ENCODE results near the gene ZNF827.

ZNF827 gene

DNA sequence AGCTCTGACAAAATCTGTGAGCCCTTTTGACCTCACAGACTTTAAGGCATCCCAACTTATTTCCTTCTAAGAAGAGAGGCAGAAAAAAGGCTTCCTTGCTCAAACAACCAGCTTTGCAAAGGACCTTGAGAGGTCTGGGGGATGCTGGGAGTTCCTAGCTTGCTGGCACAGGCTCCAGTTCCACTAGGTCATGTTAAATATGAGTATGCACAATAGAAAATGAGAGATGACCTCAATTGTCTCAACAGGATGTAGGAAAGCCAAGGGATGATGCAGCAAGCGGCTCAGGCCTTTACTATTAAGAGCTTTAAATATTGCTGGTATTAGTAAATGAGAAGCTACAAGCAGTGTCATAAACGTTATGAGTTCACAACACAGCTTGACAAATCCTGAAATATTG is 13.3 kb upstream of the ZNF827 start:
- H3K4me1 ChIP-seq (ENCODE audit: control insufficient read depth in 5 of 5, insufficient read depth in 5 of 5, low read length in 5 of 5), result no peaks in the 10 kb centered on the region
- H3K9me3 ChIP-seq (ENCODE audit: control insufficient read depth in 5 of 5, low read length in 5 of 5), result no peaks in the 10 kb centered on the region
- H3K27ac ChIP-seq (ENCODE audit: low read depth, low read length), result no peak overlapping the region
- H3K36me3 ChIP-seq (ENCODE audit: control insufficient read depth in 5 of 5, insufficient read depth in 5 of 5, low read length in 5 of 5), result no peaks in the 10 kb centered on the region
- no peaks in the 10 kb centered on the region for H3K27me3 ChIP-seq (ENCODE audit: control insufficient read depth in 5 of 5, insufficient read depth in 4 of 5, low read length in 5 of 5)
- H3K4me3 ChIP-seq (ENCODE audit: low read depth in 1 of 5, low read length in 5 of 5), result no peak overlapping the region
- H3K9ac ChIP-seq (ENCODE audit: low read length in 5 of 5), result no peak overlapping the region

- no peaks in the 10 kb centered on the region for H3K27me3 ChIP-seq (ENCODE audit: control insufficient read depth in 5 of 5, insufficient read depth in 4 of 5, low read length in 5 of 5)
- H3K9ac ChIP-seq (ENCODE audit: low read length in 5 of 5), result no peak overlapping the region
- no peaks in the 10 kb centered on the region for H3K9me3 ChIP-seq (ENCODE audit: control insufficient read depth in 5 of 5, low read length in 5 of 5)
- no peak overlapping the region for H3K27ac ChIP-seq (ENCODE audit: low read depth, low read length)
- H3K4me3 ChIP-seq (ENCODE audit: low read depth in 1 of 5, low read length in 5 of 5), result no peak overlapping the region
- H3K4me1 ChIP-seq (ENCODE audit: control insufficient read depth in 5 of 5, insufficient read depth in 5 of 5, low read length in 5 of 5), result no peaks in the 10 kb centered on the region
- H3K36me3 ChIP-seq (ENCODE audit: control insufficient read depth in 5 of 5, insufficient read depth in 5 of 5, low read length in 5 of 5), result no peaks in the 10 kb centered on the region
Observed at GRCh38 chr4:145945431-145946155, 7.0 kb upstream of the ZNF827 start.

DNA sequence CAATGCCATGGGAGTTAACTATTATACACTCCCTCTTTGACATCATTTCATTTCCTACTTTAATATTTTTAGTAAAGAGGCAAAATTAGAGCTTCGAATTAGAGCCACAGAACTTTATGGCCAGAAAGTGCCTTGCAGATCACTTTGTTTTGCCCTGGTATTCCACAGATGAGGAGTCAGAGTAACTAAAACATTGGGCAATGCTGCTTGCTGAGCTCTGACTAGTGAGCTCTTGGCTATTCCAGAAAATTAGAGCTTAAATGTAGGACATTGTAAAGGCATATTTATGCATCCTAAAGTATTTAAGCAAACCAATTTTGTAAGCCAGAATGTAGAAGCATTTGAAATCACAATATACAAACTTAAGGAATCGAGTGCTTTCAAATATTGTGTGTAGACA is 6.3 kb upstream of the ZNF827 start:
- Histone ChIP-seq H3K9ac (ENCODE audit: low read length in 5 of 5) (no peak overlapping the region), H3K27ac (ENCODE audit: low read depth, low read length) (no peak overlapping the region), H3K9me3 (ENCODE audit: control insufficient read depth in 5 of 5, low read length in 5 of 5) (no peaks in the 10 kb centered on the region), H3K4me3 (ENCODE audit: low read depth in 1 of 5, low read length in 5 of 5) (no peak overlapping the region), H3K27me3 (ENCODE audit: control insufficient read depth in 5 of 5, insufficient read depth in 4 of 5, low read length in 5 of 5) (no peaks in the 10 kb centered on the region), H3K4me1 (ENCODE audit: control insufficient read depth in 5 of 5, insufficient read depth in 5 of 5, low read length in 5 of 5) (no peaks in the 10 kb centered on the region), H3K36me3 (ENCODE audit: control insufficient read depth in 5 of 5, insufficient read depth in 5 of 5, low read length in 5 of 5) (no peaks in the 10 kb centered on the region)

DNA sequence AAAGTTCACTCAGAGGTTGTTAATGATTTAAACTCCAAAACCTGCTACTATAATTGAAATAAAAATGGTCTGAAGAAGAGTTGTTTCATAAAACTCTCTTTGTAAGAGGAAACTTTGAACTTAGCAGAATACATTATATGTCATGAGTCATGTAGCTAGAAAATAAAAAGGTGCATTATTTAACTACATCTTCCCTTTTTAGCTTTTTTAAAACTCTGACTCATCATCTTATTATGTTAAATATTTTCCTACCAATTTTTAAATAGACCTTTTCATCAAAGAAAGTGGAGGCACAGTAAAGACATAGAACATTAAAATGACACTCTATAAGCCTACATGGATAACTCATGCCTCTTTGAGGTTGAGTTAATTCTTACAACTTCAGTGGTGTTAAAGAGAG is 1.2 kb upstream of the ZNF827 start:
- no peak overlapping the region for H3K27ac ChIP-seq (ENCODE audit: low read depth, low read length)
- H3K9ac ChIP-seq (ENCODE audit: low read length in 5 of 5), result no peak overlapping the region
- H3K9me3 ChIP-seq (ENCODE audit: control insufficient read depth in 5 of 5, low read length in 5 of 5), result no peaks in the 10 kb centered on the region
- no peaks in the 10 kb centered on the region for H3K36me3 ChIP-seq (ENCODE audit: control insufficient read depth in 5 of 5, insufficient read depth in 5 of 5, low read length in 5 of 5)
- H3K4me1 ChIP-seq (ENCODE audit: control insufficient read depth in 5 of 5, insufficient read depth in 5 of 5, low read length in 5 of 5), result peaks cover 0 to 25% (median 20%) of the 10 kb centered on the region in 5 donors
- H3K4me3 ChIP-seq (ENCODE audit: low read depth in 1 of 5, low read length in 5 of 5), result no peak overlapping the region
- no peaks in the 10 kb centered on the region for H3K27me3 ChIP-seq (ENCODE audit: control insufficient read depth in 5 of 5, insufficient read depth in 4 of 5, low read length in 5 of 5)

DNA sequence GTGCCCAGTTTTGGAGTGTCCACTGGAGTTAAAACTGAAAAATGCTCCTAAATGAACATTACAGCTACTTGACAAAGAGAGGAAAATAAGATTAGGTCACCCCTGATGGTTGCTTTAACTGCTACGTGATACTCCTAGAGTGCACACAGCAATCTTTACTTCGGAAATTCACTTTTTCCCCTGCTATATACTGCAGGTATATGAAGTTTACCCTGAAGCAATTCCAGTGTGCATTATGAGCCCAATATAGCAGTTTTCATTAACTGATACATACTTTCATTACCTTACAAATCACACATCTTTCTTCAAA is 773 bp upstream of the ZNF827 start:
- H3K9ac ChIP-seq (ENCODE audit: low read length in 5 of 5), result no peak overlapping the region
- no peak overlapping the region for H3K4me3 ChIP-seq (ENCODE audit: low read depth in 1 of 5, low read length in 5 of 5)
- no peaks in the 10 kb centered on the region for H3K27me3 ChIP-seq (ENCODE audit: control insufficient read depth in 5 of 5, insufficient read depth in 4 of 5, low read length in 5 of 5)
- H3K4me1 ChIP-seq (ENCODE audit: control insufficient read depth in 5 of 5, insufficient read depth in 5 of 5, low read length in 5 of 5), result peaks cover 0 to 25% (median 20%) of the 10 kb centered on the region in 5 donors
- H3K27ac ChIP-seq (ENCODE audit: low read depth, low read length), result no peak overlapping the region
- no peaks in the 10 kb centered on the region for H3K9me3 ChIP-seq (ENCODE audit: control insufficient read depth in 5 of 5, low read length in 5 of 5)
- no peaks in the 10 kb centered on the region for H3K36me3 ChIP-seq (ENCODE audit: control insufficient read depth in 5 of 5, insufficient read depth in 5 of 5, low read length in 5 of 5)

DNA sequence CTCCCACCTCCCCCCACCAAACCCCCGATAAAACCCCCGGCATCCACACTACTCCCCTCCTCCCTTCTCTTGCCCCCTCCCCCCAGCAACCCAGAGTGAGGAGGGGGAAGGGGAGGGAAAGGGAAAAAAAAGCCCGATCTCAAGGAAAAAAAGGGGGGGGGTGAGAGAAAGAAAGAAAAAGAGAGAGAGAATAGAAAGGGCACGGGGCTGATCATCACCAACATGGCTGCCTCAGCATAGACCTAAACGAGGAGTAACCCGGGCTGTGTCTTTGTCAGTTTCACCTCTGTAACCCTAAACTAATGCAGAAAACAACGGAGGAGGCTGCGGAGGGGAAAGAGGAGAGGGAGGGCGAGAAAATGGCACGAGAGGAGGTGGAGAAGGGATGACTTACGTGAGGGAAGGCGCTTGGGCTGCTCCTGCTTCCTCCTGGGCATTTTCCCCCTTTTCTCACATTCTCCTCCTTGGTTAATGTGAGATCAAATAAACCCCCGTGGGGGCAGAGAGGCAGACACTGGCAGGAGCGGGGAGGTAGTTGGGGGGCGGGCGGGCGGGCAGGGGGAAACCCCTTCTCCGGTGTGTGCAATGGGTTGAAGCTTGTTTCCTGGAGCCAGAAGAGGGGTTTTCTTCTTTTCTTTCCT is 532 bp downstream of the ZNF827 start:
- Histone ChIP-seq H3K27ac (ENCODE audit: low read depth, low read length) (peak overlapping the region; percentile 79), H3K36me3 (ENCODE audit: control insufficient read depth in 5 of 5, insufficient read depth in 5 of 5, low read length in 5 of 5) (no peaks in the 10 kb centered on the region), H3K4me3 (ENCODE audit: low read depth in 1 of 5, low read length in 5 of 5) (peak overlapping the region; percentile 83 to 99 (median 90)), H3K9me3 (ENCODE audit: control insufficient read depth in 5 of 5, low read length in 5 of 5) (no peaks in the 10 kb centered on the region), H3K9ac (ENCODE audit: low read length in 5 of 5) (peak overlapping the region; percentile 56 to 82 (median 68)), H3K4me1 (ENCODE audit: control insufficient read depth in 5 of 5, insufficient read depth in 5 of 5, low read length in 5 of 5) (peaks cover 0 to 30% (median 20%) of the 10 kb centered on the region in 5 donors), H3K27me3 (ENCODE audit: control insufficient read depth in 5 of 5, insufficient read depth in 4 of 5, low read length in 5 of 5) (no peaks in the 10 kb centered on the region)

DNA sequence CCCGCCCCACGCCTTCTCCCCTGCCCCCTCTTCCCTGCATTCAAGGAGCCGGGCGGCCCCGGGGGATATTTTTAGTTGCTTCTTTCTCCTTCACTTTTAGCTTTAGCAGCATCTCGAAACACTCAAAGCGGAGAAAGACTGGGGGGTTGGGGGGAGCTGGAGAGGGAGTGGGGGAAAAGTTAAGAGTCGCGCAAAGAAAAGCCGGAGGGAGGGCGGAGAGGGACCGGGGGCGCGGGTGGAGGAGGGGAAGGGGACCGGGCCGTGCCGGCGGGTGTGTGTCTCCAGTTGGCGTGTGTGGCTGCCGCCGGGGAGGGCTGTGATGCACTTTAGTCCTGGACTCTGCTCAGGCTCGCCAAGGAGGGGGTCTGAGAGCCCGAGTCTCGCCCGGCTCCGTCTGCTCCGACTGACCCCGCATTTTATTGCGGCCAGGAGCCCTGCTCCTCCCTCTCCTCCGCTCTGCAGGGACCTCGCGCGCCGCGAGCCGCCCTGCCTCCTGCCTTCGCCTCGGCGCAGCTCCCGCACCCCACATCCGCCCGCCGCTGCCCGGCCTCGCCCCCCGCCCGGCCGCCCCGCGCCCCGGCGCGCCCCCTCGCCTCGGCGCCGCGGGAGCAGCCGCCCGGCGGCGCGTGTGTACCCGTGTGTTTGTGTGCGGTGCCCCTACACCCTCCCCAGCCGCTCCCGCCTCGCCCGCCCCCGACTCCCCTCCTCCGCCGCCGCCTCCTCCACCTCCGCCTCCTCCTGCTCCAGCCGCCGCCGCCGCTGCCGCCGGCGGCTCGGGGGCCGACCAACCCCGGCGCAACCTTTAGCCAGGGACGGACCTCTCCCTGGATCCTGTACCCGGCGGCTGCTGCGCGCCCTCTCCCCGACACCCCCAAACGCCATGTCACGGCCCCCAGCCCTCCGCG is 1.4 kb downstream of the ZNF827 start:
- Histone ChIP-seq H3K27me3 (ENCODE audit: control insufficient read depth in 5 of 5, insufficient read depth in 4 of 5, low read length in 5 of 5) (no peaks in the 10 kb centered on the region), H3K9ac (ENCODE audit: low read length in 5 of 5) (peak overlapping the region in 3 of 5 donors; percentile 46 to 64 (median 59)), H3K4me1 (ENCODE audit: control insufficient read depth in 5 of 5, insufficient read depth in 5 of 5, low read length in 5 of 5) (peaks cover 0 to 30% (median 20%) of the 10 kb centered on the region in 5 donors), H3K27ac (ENCODE audit: low read depth, low read length) (peak overlapping the region; percentile 88), H3K4me3 (ENCODE audit: low read depth in 1 of 5, low read length in 5 of 5) (peak overlapping the region; percentile 74 to 93 (median 85)), H3K36me3 (ENCODE audit: control insufficient read depth in 5 of 5, insufficient read depth in 5 of 5, low read length in 5 of 5) (no peaks in the 10 kb centered on the region), H3K9me3 (ENCODE audit: control insufficient read depth in 5 of 5, low read length in 5 of 5) (no peaks in the 10 kb centered on the region)

DNA sequence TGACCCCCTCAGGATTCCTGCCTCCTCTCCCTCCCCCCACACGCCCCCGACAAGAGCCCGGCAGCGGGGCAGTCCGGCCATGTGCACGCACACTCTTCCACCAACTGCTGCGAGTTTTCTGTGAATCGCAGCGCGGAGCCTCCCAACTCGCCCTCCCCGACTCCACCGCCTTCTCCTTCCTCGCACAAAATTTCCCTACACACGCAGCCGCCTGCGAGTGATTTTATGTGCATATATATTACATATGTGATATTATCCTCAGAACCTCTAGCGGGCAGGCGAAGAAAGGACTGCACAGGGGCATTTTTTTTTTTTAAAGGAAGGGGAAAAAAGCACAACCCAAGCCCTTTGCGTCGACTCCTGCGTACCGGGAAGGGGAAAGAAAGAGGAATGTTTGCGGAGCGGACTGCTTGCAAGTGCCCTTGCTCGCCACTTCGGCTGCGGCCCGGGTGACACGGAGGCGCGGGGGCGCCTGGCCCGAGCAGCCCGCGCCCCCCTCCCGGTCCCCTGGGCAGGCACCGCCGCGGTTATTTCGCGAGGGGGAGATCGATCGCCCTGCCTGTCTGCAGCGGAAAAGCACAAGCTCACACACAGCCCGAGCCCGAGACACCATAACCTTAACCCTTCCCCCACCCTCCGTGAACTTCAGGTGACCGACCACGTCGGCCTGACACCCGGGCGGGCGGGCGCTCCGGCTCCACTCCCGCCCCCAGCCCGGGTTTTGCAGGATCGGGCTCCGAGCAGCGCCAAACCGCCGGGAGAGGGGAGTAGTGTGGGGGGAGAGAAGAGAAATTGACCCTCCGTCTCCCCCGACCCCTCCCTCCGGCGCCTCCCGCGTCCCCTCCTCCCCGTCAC is 2.3 kb downstream of the ZNF827 start:
- Histone ChIP-seq H3K9ac (ENCODE audit: low read length in 5 of 5) (peak overlapping the region; percentile 23 to 79 (median 56)), H3K36me3 (ENCODE audit: control insufficient read depth in 5 of 5, insufficient read depth in 5 of 5, low read length in 5 of 5) (no peaks in the 10 kb centered on the region), H3K27me3 (ENCODE audit: control insufficient read depth in 5 of 5, insufficient read depth in 4 of 5, low read length in 5 of 5) (no peaks in the 10 kb centered on the region), H3K4me1 (ENCODE audit: control insufficient read depth in 5 of 5, insufficient read depth in 5 of 5, low read length in 5 of 5) (peaks cover 0 to 30% (median 20%) of the 10 kb centered on the region in 5 donors), H3K9me3 (ENCODE audit: control insufficient read depth in 5 of 5, low read length in 5 of 5) (no peaks in the 10 kb centered on the region), H3K4me3 (ENCODE audit: low read depth in 1 of 5, low read length in 5 of 5) (peak overlapping the region; percentile 71 to 93 (median 82)), H3K27ac (ENCODE audit: low read depth, low read length) (peak overlapping the region; percentile 88)

- Histone ChIP-seq H3K9me3 (ENCODE audit: control insufficient read depth in 5 of 5, low read length in 5 of 5) (no peaks in the 10 kb centered on the region), H3K27me3 (ENCODE audit: control insufficient read depth in 5 of 5, insufficient read depth in 4 of 5, low read length in 5 of 5) (no peaks in the 10 kb centered on the region), H3K4me1 (ENCODE audit: control insufficient read depth in 5 of 5, insufficient read depth in 5 of 5, low read length in 5 of 5) (peaks cover 0 to 30% (median 22%) of the 10 kb centered on the region in 5 donors), H3K4me3 (ENCODE audit: low read depth in 1 of 5, low read length in 5 of 5) (peak overlapping the region; percentile 71 to 93 (median 82)), H3K9ac (ENCODE audit: low read length in 5 of 5) (peak overlapping the region; percentile 23 to 60 (median 52)), H3K36me3 (ENCODE audit: control insufficient read depth in 5 of 5, insufficient read depth in 5 of 5, low read length in 5 of 5) (no peaks in the 10 kb centered on the region), H3K27ac (ENCODE audit: low read depth, low read length) (peak overlapping the region; percentile 88)
Observed at GRCh38 chr4:145935253-145936141, 3.1 kb downstream of the ZNF827 start.
